Endothelial cell of umbilical vein (primary cell): ENCODE data around the gene RASD1. TPM values are rescaled to one million over a fixed set of nuclear protein-coding genes. Genes with fewer than 3 reads are reported as not detected.

ENCODE experiments used
- BruUV-seq: library from RNA; stranded (reverse); fragments of 400-500 nt; replicated peaks from 2 replicates; lab custom pipeline; 2021; lab: Mats Ljungman, UMichigan
- CTCF ChIA-PET: fragments of 300-600, 350-600 bp; sonication (Branson Sonifier 250); formaldehyde crosslinking; loops from one replicate; lab custom pipeline; 2021; ENCODE audit warnings: antibody characterized with exemption, inconsistent platforms; lab: Charles Lee
- POLR2A ChIA-PET: fragments of 300-600, 350-600 bp; sonication (Branson Sonifier 250); formaldehyde crosslinking; loops from one replicate; lab custom pipeline; 2021; ENCODE audit warnings: antibody characterized with exemption, inconsistent platforms; lab: Charles Lee
- DNase-seq: peaks from one replicate; pipeline ENCODE4 v3.0.0-alpha.2; 2011; ENCODE audit warnings: low read depth, low spot score
- FAIRE-seq: peaks from 2 replicates; lab custom pipeline; 2011; peaks lifted over from hg19 to GRCh38; lab: Jason Lieb, UNC
- H2AFZ ChIP-seq: 2 replicates; pipeline ENCODE4 v1.6.0; 2012; ENCODE audit warnings: low read depth, low read length, control low read depth, inconsistent platforms
- H3K27ac ChIP-seq: 2 replicates; pipeline ENCODE4 v1.5.1; 2011; ENCODE audit warnings: low read depth, mild to moderate bottlenecking, control low read depth, low read length, moderate library complexity; ENCODE audit not compliant: insufficient read depth
- H3K27me3 ChIP-seq, 2 experiments: 2 replicates each; pipeline versions ENCODE4 v1.6.0 to v1.6.1; 2011; ENCODE audit warnings: low read length in 2 of 2, mixed read lengths in 1 of 2; ENCODE audit not compliant: control insufficient read depth in 2 of 2, insufficient read depth in 2 of 2
- H3K36me3 ChIP-seq, 2 experiments: 2 replicates in 1 of 2; 3 replicates in 1 of 2; pipeline ENCODE4 v1.5.1; 2011; ENCODE audit warnings: low read length in 2 of 2, mild to moderate bottlenecking in 1 of 2, moderate library complexity in 1 of 2; ENCODE audit not compliant: control insufficient read depth in 2 of 2, insufficient read depth in 2 of 2; ENCODE audit errors: extremely low read depth in 1 of 2
- H3K4me1 ChIP-seq: 3 replicates; pipeline ENCODE4 v1.5.1; 2011; ENCODE audit warnings: mild to moderate bottlenecking, low read length; ENCODE audit not compliant: control insufficient read depth, insufficient read depth; ENCODE audit errors: extremely low read depth
- H3K4me2 ChIP-seq: 2 replicates; pipeline ENCODE4 v1.6.1; 2011; ENCODE audit warnings: low read length, control low read depth, mixed read lengths; ENCODE audit not compliant: insufficient read depth
- H3K4me3 ChIP-seq, 3 experiments: fragments of 200-600 bp in 1 of 3; sonication (generic), shearing (Covaris generic) in 1 of 3; replicated peaks in 1 of 3; 2 replicates each; pipeline ENCODE4 v1.5.1; 2011 to 2016; ENCODE audit warnings: control low read depth in 3 of 3, low read length in 3 of 3, mild to moderate bottlenecking in 2 of 3, inconsistent platforms in 1 of 3, low read depth in 1 of 3, moderate library complexity in 1 of 3; ENCODE audit not compliant: insufficient read depth in 1 of 3
- H3K79me2 ChIP-seq: 2 replicates; pipeline ENCODE4 v1.6.0; 2012; ENCODE audit warnings: low read length, inconsistent platforms; ENCODE audit not compliant: control insufficient read depth, insufficient read depth
- H3K9ac ChIP-seq: replicated peaks from 2 replicates; pipeline ENCODE3; 2011; ENCODE audit warnings: low read length, control low read depth; ENCODE audit not compliant: insufficient read depth; ENCODE audit errors: extremely low read depth
- H3K9me1 ChIP-seq: replicated peaks from 3 replicates; pipeline ENCODE4 v1.6.0; 2011; ENCODE audit warnings: mild to moderate bottlenecking, low read length; ENCODE audit not compliant: control insufficient read depth, insufficient read depth; ENCODE audit errors: extremely low read depth
- H3K9me3 ChIP-seq: replicated peaks from 2 replicates; pipeline ENCODE4 v1.5.1; 2012; ENCODE audit warnings: low read length, inconsistent platforms; ENCODE audit not compliant: control insufficient read depth, insufficient read depth
- H4K20me1 ChIP-seq: replicated peaks from 2 replicates; pipeline ENCODE3; 2011; ENCODE audit warnings: mild to moderate bottlenecking, low read length; ENCODE audit not compliant: control insufficient read depth, insufficient read depth; ENCODE audit errors: extremely low read depth
- CTCF ChIP-seq, 2 donors: IDR thresholded peaks; 1 replicate in 1 of 2; 2 replicates in 1 of 2; pipeline ENCODE4 v1.5.1; 2011; ENCODE audit warnings: low read length in 2 of 2, mild to moderate bottlenecking in 2 of 2, moderate library complexity in 2 of 2, control low read depth in 1 of 2, inconsistent platforms in 1 of 2, low read depth in 1 of 2; ENCODE audit not compliant: insufficient read depth in 1 of 2; ENCODE audit errors: extremely low read depth in 1 of 2
- EZH2 ChIP-seq: IDR thresholded peaks from 2 replicates; pipeline ENCODE4 v1.6.1; 2012; ENCODE audit warnings: borderline replicate concordance, low read depth, mild to moderate bottlenecking, moderate library complexity, low read length, inconsistent platforms; ENCODE audit not compliant: severe bottlenecking
- FOS ChIP-seq: IDR thresholded peaks from 2 replicates; pipeline ENCODE4 v1.6.1; 2011; ENCODE audit warnings: mild to moderate bottlenecking, low read length, moderate library complexity, borderline replicate concordance; ENCODE audit not compliant: insufficient read depth
- GATA2 ChIP-seq: IDR thresholded peaks from 2 replicates; pipeline ENCODE4 v1.7.0; 2011; ENCODE audit warnings: low read depth, mild to moderate bottlenecking, moderate library complexity, mixed read lengths, low read length; ENCODE audit not compliant: insufficient read length, insufficient read depth
- JUN ChIP-seq: IDR thresholded peaks from 2 replicates; pipeline ENCODE4 v1.6.1; 2011; ENCODE audit warnings: borderline replicate concordance, low read depth; ENCODE audit not compliant: insufficient read length, insufficient read depth
- MAX ChIP-seq: IDR thresholded peaks from 2 replicates; pipeline ENCODE4 v1.6.1; 2011; ENCODE audit not compliant: insufficient read depth, insufficient read length
- POLR2AphosphoS5 ChIP-seq: IDR thresholded peaks from 2 replicates; pipeline ENCODE4 v1.6.1; 2012; ENCODE audit warnings: low read depth, mild to moderate bottlenecking, control low read depth, low read length, moderate library complexity; ENCODE audit not compliant: insufficient read depth
- dilution Hi-C: fragments of 300-500 bp; cut with MboI; formaldehyde crosslinking; loops from one replicate; pipeline ENCODE4 v1.15.0; 2019; ENCODE audit warnings: low sequenced_read_pairs; ENCODE audit not compliant: extremely low pct_ligation_motif_present
- intact Hi-C: fragments of 100-400 bp; cut with micrococcal nuclease; formaldehyde crosslinking; loops from one replicate; pipeline ENCODE4 v1.10.0; 2022
- polyA plus RNA-seq, 4 experiments: library from polyadenylated mRNA; depleted of rRNA in 3 of 4; stranded (reverse) in 3 of 4; unstranded in 1 of 4; fragments of >200 nt; gene quantifications; 2 replicates each; pipeline versions ENCODE4 v1.2.1 to v1.2.3, GENCODE V29; 2011 to 2012; ENCODE audit warnings: missing spikeins in 1 of 4
- total RNA-seq: library from RNA; stranded (reverse); gene quantifications from 2 replicates; pipeline ENCODE4 v1.2.3, GENCODE V29; 2021

Gene RASD1
- total and polyA plus RNA-seq, 2 donors (not counting 3 experiments of a cell fraction or from before 2014, with no cell fraction given) = 4.2 to 15.7 TPM

DNA sequence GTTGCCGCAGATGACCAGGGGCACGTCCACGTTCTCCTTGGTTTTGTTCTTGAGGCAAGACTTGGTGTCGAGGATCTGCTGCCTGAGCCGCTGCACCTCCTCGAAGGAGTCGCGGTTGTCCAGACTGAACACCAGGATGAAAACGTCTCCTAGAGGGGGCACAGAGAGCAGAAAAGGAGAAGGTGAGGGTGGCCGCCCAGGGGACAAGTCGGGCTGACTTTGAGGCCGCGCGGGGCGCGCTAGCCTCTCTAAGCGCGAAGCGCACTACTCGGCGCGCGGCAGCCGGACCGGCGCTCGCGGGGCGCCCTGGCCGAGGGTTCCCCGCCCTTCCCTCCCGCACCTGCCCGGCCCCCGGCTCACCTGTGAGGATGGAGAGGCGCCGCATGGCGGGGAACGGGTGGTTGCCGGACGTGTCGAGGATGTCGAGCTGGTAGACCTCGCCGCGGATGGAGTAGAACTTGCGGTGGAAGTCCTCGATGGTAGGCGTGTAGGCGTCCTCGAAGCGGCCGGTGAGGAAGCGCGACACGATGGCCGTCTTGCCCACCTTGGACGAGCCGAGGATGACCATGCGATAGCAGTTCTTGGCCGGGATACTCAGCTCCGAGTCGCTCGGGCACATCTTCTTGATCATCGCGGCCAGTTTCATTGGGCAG lies 533 bp downstream of the RASD1 start:
- dilution Hi-C loops (no loop called here), intact Hi-C loops (loop anchor here (1.0 to 10.0 kb wide), 6 partner anchors 49 to 419 kb away; partner anchors contain the start of gene PEMT)
- FAIRE-seq (peak; percentile 59), DNase-seq (no peak)
- ChIA-PET POLR2A (interaction anchor here (0.9 to 2.7 kb wide), 4 partner anchors 9 to 96 kb away, joined by 3 to 11 read pairs (median 8); partner anchors contain the start of gene PEMT), CTCF (interaction anchor here (0.6 to 3.1 kb wide), 30 partner anchors 11 to 1440 kb away, joined by 3 to 84 read pairs (median 7); no protein-coding TSS in a partner anchor)
- peaks cover 13% of the 10 kb centered on the region for H3K4me1 ChIP-seq
- H3K9me1 ChIP-seq = no peaks in the 10 kb centered on the region
- peak overlapping the region; percentile 76 for H3K4me2 ChIP-seq
- peak overlapping the region; percentile 56 for H3K9ac ChIP-seq
- peak overlapping the region; percentile 39 to 53 (median 39) for H3K4me3 ChIP-seq
- peak overlapping the region; percentile 28 for H3K27ac ChIP-seq
- peaks cover 4 to 8% of the 10 kb centered on the region in 2 experiments for H3K36me3 ChIP-seq
- H3K79me2 ChIP-seq = no peaks in the 10 kb centered on the region
- H3K9me3 ChIP-seq = no peaks in the 10 kb centered on the region
- H4K20me1 ChIP-seq = no peaks in the 10 kb centered on the region
- TF ChIP-seq JUN (no peak), EZH2 (no peak), GATA2 (no peak), FOS (no peak), MAX (no peak), CTCF (IDR thresholded peaks at IDR 0.05; ENCODE audit: extremely low read depth in 1 of 2, insufficient read depth in 1 of 2, low read depth in 1 of 2, low read length in 2 of 2) (no peak), POLR2AphosphoS5 (no peak)
- TSS peak; percentile 81 for BruUV-seq
- no peaks in the 10 kb centered on the region for H3K27me3 ChIP-seq
- peak overlapping the region; percentile 68 for H2AFZ ChIP-seq
